ENCODE results near the gene TAF4.

The TAF4 gene

DNA sequence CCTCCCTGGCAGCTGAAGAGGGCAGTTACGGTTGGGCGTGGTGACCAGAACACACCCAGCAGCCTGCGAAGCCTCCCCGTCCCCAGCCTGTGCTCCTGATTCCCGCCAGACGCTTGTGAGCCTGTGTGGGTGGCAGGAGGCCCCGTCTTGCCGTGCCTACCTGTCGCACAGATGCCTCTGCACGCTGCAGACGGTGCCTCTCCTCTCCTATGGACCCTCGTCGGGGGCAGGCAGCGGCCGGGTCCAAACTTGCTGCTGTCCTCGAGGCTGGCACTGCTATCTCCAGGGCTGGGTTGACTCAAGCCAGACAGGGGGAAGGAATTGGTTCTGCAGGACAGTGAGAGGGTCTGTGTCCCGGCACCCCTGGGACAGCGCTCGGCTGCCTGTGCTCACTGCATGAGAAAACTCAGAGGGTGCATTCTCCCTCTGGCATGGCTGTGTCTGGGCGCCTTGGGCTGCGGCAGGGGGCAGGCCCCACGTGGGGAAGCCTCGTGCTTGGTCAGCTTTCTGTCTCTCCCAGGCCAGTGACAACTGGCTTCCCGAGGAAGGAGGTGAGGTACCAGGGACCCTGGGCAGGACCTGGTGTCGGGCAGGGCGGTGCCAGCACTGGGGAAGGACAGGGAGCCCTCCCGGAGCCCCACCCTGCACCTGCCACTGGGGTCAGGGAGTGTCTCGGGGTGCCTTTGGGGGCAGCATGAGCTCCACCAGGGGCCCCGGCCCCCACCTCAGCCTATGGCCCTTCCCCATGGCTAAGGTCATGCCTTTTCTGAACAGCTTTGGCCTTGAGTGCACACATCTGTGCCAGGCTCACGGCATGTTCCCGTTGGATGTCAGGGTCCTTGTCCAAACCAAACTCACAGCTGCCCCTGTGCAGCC is 127.5 kb downstream of the TAF4 start:
- 86 to 88% methylated on average over 30 of the region's 31 CpGs for WGBS, 2 experiments (ENCODE audit: insufficient coverage in 2 of 2)

DNA sequence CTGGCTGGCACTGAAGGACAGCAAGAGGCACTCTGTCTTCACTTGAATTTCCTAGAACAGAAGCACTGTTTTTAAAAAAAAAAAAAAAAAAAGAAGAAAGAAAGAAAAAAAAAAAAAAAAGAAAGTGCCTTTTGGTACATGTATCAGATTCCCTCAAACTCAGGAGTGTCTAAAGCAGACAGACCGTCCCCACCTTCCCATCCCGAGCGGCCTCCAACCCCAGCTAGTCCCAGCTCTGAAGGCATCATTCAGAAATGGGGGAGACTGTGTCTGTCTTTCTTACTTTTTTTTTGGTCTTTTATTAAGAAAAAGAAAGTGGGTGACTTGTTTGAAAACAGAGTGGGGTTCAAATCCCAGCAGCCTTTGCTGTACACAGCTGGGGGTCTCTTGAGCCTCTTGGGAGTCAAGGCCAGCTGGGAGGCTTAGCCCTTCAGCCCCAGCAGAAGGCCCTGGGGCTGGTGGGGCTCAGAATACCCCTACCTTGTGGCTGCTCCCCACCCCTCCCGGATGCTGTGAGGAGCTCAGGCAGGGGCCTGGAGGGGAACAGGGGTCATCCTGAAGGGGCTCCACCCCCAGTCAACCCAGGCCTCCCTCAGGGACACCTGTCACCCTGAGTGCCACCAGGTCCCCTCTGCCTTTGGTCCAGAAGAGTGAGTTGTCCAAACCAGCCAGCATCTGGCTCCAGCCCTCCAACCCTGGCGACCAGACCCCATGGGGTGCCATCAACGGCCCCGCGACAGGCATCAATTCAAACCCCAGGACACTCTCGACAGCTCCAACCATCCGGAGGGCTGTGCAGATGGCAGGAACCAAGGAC is 128.3 kb downstream of the TAF4 start:
- H3K4me3 ChIP-seq (ENCODE audit: extremely low read depth, insufficient read depth, low read length, poor library complexity, severe bottlenecking) = no peak overlapping the region
- WGBS, 2 experiments (ENCODE audit: insufficient coverage in 2 of 2) = 77 to 80% methylated on average over 6 to 10 of the region's 10 CpGs
- H3K4me1 ChIP-seq (ENCODE audit: control insufficient read depth, insufficient read depth, low read length, poor library complexity, severe bottlenecking) = no peaks in the 10 kb centered on the region
- no peaks in the 10 kb centered on the region for H3K9me3 ChIP-seq (ENCODE audit: control insufficient read depth, low read length)
- no peaks in the 10 kb centered on the region for H3K36me3 ChIP-seq (ENCODE audit: control insufficient read depth, insufficient read depth, low read length)
- H3K27ac ChIP-seq (ENCODE audit: low read depth, low read length, severe bottlenecking) = no peak overlapping the region

More for the DNA sequence above, 127.5 kb downstream of the TAF4 start:
- Histone ChIP-seq H3K9me3 (ENCODE audit: control insufficient read depth, low read length) (no peaks in the 10 kb centered on the region), H3K4me3 (ENCODE audit: extremely low read depth, insufficient read depth, low read length, poor library complexity, severe bottlenecking) (no peak overlapping the region), H3K27ac (ENCODE audit: low read depth, low read length, severe bottlenecking) (no peak overlapping the region), H3K36me3 (ENCODE audit: control insufficient read depth, insufficient read depth, low read length) (no peaks in the 10 kb centered on the region), H3K4me1 (ENCODE audit: control insufficient read depth, insufficient read depth, low read length, poor library complexity, severe bottlenecking) (no peaks in the 10 kb centered on the region)

GRCh38 chr20:61936701-61937131 is 129.0 kb downstream of the TAF4 start:
- Histone ChIP-seq H3K36me3 (ENCODE audit: control insufficient read depth, insufficient read depth, low read length) (no peaks in the 10 kb centered on the region), H3K27ac (ENCODE audit: low read depth, low read length, severe bottlenecking) (no peak overlapping the region), H3K4me3 (ENCODE audit: extremely low read depth, insufficient read depth, low read length, poor library complexity, severe bottlenecking) (no peak overlapping the region), H3K9me3 (ENCODE audit: control insufficient read depth, low read length) (no peaks in the 10 kb centered on the region), H3K4me1 (ENCODE audit: control insufficient read depth, insufficient read depth, low read length, poor library complexity, severe bottlenecking) (no peaks in the 10 kb centered on the region)
- 92 to 95% methylated on average over 20 to 28 of the region's 29 CpGs for WGBS, 2 experiments (ENCODE audit: insufficient coverage in 2 of 2)

GRCh38 chr20:61935926-61936700 is 129.6 kb downstream of the TAF4 start:
- WGBS, 2 experiments (ENCODE audit: insufficient coverage in 2 of 2) = 89 to 91% methylated on average over 12 to 14 of the region's 14 CpGs
- no peaks in the 10 kb centered on the region for H3K4me1 ChIP-seq (ENCODE audit: control insufficient read depth, insufficient read depth, low read length, poor library complexity, severe bottlenecking)
- H3K9me3 ChIP-seq (ENCODE audit: control insufficient read depth, low read length) = no peaks in the 10 kb centered on the region
- H3K4me3 ChIP-seq (ENCODE audit: extremely low read depth, insufficient read depth, low read length, poor library complexity, severe bottlenecking) = no peak overlapping the region
- no peak overlapping the region for H3K27ac ChIP-seq (ENCODE audit: low read depth, low read length, severe bottlenecking)
- H3K36me3 ChIP-seq (ENCODE audit: control insufficient read depth, insufficient read depth, low read length) = no peaks in the 10 kb centered on the region

GRCh38 chr20:61934716-61935530 is 130.8 kb downstream of the TAF4 start:
- H3K4me3 ChIP-seq (ENCODE audit: extremely low read depth, insufficient read depth, low read length, poor library complexity, severe bottlenecking) = no peak overlapping the region
- no peaks in the 10 kb centered on the region for H3K36me3 ChIP-seq (ENCODE audit: control insufficient read depth, insufficient read depth, low read length)
- WGBS, 2 experiments (ENCODE audit: insufficient coverage in 2 of 2) = 80 to 81% methylated on average over 23 to 24 of the region's 24 CpGs
- no peaks in the 10 kb centered on the region for H3K9me3 ChIP-seq (ENCODE audit: control insufficient read depth, low read length)
- H3K27ac ChIP-seq (ENCODE audit: low read depth, low read length, severe bottlenecking) = no peak overlapping the region
- no peaks in the 10 kb centered on the region for H3K4me1 ChIP-seq (ENCODE audit: control insufficient read depth, insufficient read depth, low read length, poor library complexity, severe bottlenecking)

- H3K4me3 ChIP-seq (ENCODE audit: extremely low read depth, insufficient read depth, low read length, poor library complexity, severe bottlenecking) = no peak overlapping the region
- H3K4me1 ChIP-seq (ENCODE audit: control insufficient read depth, insufficient read depth, low read length, poor library complexity, severe bottlenecking) = no peaks in the 10 kb centered on the region
- WGBS, 2 experiments (ENCODE audit: insufficient coverage in 2 of 2) = 78 to 79% methylated on average over 33 to 36 of the region's 36 CpGs
Measured at GRCh38 chr20:61933951-61934715, 131.5 kb downstream of the TAF4 start.

DNA sequence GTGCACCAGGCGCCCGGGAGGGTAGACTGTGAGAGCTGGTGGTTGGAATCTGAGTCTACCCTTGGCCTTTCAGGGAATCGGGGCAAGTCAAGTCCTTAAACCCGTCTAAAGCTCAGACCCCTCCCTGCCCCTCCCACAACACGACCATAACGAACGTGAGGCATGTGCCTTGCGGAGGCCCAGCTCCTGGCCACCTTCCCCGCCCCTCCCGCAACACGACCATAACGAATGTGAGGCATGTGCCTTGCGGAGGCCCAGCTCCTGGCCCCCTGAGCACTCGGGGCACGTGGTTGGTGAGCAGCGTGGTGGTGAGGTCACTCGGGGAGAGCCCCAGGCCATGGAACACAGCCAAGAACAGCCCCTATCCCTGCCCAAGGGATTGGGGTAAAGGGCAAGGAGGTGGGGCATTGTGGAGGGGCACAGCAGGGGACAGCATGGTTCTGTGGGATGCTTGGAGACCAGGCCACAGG is 132.2 kb downstream of the TAF4 start:
- WGBS, 2 experiments (ENCODE audit: insufficient coverage in 2 of 2) = 78 to 92% methylated on average over 13 to 15 of the region's 17 CpGs
- no peaks in the 10 kb centered on the region for H3K4me1 ChIP-seq (ENCODE audit: control insufficient read depth, insufficient read depth, low read length, poor library complexity, severe bottlenecking)
- no peak overlapping the region for H3K4me3 ChIP-seq (ENCODE audit: extremely low read depth, insufficient read depth, low read length, poor library complexity, severe bottlenecking)
- H3K9me3 ChIP-seq (ENCODE audit: control insufficient read depth, low read length) = no peaks in the 10 kb centered on the region
- H3K36me3 ChIP-seq (ENCODE audit: control insufficient read depth, insufficient read depth, low read length) = no peaks in the 10 kb centered on the region
- H3K27ac ChIP-seq (ENCODE audit: low read depth, low read length, severe bottlenecking) = no peak overlapping the region

More at GRCh38 chr20:61933951-61934715, 131.5 kb downstream of the TAF4 start:
- Histone ChIP-seq H3K36me3 (ENCODE audit: control insufficient read depth, insufficient read depth, low read length) (no peaks in the 10 kb centered on the region), H3K9me3 (ENCODE audit: control insufficient read depth, low read length) (no peaks in the 10 kb centered on the region), H3K27ac (ENCODE audit: low read depth, low read length, severe bottlenecking) (no peak overlapping the region)

- Histone ChIP-seq H3K4me3 (ENCODE audit: extremely low read depth, insufficient read depth, low read length, poor library complexity, severe bottlenecking) (no peak overlapping the region), H3K4me1 (ENCODE audit: control insufficient read depth, insufficient read depth, low read length, poor library complexity, severe bottlenecking) (no peaks in the 10 kb centered on the region), H3K36me3 (ENCODE audit: control insufficient read depth, insufficient read depth, low read length) (no peaks in the 10 kb centered on the region), H3K27ac (ENCODE audit: low read depth, low read length, severe bottlenecking) (no peak overlapping the region), H3K9me3 (ENCODE audit: control insufficient read depth, low read length) (no peaks in the 10 kb centered on the region)
- 88 to 94% methylated on average over 33 to 35 of the region's 38 CpGs for WGBS, 2 experiments (ENCODE audit: insufficient coverage in 2 of 2)
Measured at GRCh38 chr20:61932711-61933480, 132.8 kb downstream of the TAF4 start.

DNA sequence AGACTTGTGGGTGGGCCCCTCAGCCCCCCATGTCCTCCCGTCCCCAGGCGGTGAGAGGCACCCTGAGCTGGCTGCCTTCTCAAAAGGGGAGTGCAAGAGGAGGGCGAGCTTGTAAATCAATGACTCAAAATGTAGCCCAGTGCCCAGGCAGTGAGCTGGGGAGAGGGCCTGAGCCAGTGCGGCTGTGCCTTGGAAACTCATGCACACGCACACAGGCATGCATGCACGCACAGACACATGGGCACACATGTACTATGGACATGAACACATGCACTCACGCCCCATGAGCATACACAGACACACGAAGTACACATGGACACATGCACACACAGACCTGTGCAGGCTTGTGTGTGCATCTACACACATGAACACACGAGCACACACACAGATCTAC is 133.5 kb downstream of the TAF4 start:
- no peak overlapping the region for H3K27ac ChIP-seq (ENCODE audit: low read depth, low read length, severe bottlenecking)
- H3K4me1 ChIP-seq (ENCODE audit: control insufficient read depth, insufficient read depth, low read length, poor library complexity, severe bottlenecking) = no peaks in the 10 kb centered on the region
- no peaks in the 10 kb centered on the region for H3K9me3 ChIP-seq (ENCODE audit: control insufficient read depth, low read length)
- 83 to 87% methylated on average over 8 to 9 of the region's 9 CpGs for WGBS, 2 experiments (ENCODE audit: insufficient coverage in 2 of 2)
- H3K4me3 ChIP-seq (ENCODE audit: extremely low read depth, insufficient read depth, low read length, poor library complexity, severe bottlenecking) = no peak overlapping the region
- no peaks in the 10 kb centered on the region for H3K36me3 ChIP-seq (ENCODE audit: control insufficient read depth, insufficient read depth, low read length)

Measured in mesodermal cell (in vitro differentiated cells).